Endothelial cell (in vitro differentiated cells): ENCODE results near the gene KIF19. TPM values are rescaled to one million over a fixed set of nuclear protein-coding genes. Genes with fewer than 3 reads are reported as not detected.
A peak's percentile ranks its signal among the peaks of the same experiment; 100 is the strongest.

ENCODE experiments used
- DNase-seq: peaks from one replicate; pipeline ENCODE4 v3.0.0; 2021; ENCODE audit warnings: low spot score
- H3K27ac Mint-ChIP-seq: one replicate; pipeline ENCODE4 v1.8.0; 2021; ENCODE audit warnings: mixed read lengths, inconsistent platforms; ENCODE audit not compliant: unreplicated experiment
- H3K27me3 Mint-ChIP-seq: one replicate; pipeline ENCODE4 v1.8.0; 2021; ENCODE audit warnings: mild to moderate bottlenecking, moderate library complexity, mixed read lengths, inconsistent platforms; ENCODE audit not compliant: unreplicated experiment
- H3K36me3 Mint-ChIP-seq: one replicate; pipeline ENCODE4 v1.8.0; 2021; ENCODE audit warnings: mild to moderate bottlenecking, low read depth, mixed read lengths, inconsistent platforms; ENCODE audit not compliant: unreplicated experiment
- H3K4me1 Mint-ChIP-seq: one replicate; pipeline ENCODE4 v1.8.0; 2021; ENCODE audit warnings: mild to moderate bottlenecking, mixed read lengths, inconsistent platforms; ENCODE audit not compliant: unreplicated experiment
- H3K4me3 Mint-ChIP-seq: one replicate; pipeline ENCODE4 v1.8.0; 2021; ENCODE audit warnings: mild to moderate bottlenecking, mixed read lengths, inconsistent platforms; ENCODE audit not compliant: unreplicated experiment
- H3K9me3 Mint-ChIP-seq: one replicate; pipeline ENCODE4 v1.8.0; 2021; ENCODE audit warnings: mixed read lengths, inconsistent platforms; ENCODE audit not compliant: unreplicated experiment
- CTCF ChIP-seq: fragments of 200-600 bp; sonication (generic); IDR thresholded peaks from one replicate; pipeline ENCODE4 v1.5.0; 2021; ENCODE audit warnings: antibody characterized with exemption; ENCODE audit not compliant: unreplicated experiment
- total RNA-seq: library from RNA; stranded (reverse); fragmentation: NEBNext Ultra II Directional; extraction: Animal tissue kit (Norgen Biotek cat#: 25700); gene quantifications from one replicate; pipeline ENCODE4 v1.2.1, GENCODE V29; 2021; ENCODE audit not compliant: unreplicated experiment

Gene KIF19
- total RNA-seq, 1 donor from 2014 or later, result 48.1 TPM

DNA sequence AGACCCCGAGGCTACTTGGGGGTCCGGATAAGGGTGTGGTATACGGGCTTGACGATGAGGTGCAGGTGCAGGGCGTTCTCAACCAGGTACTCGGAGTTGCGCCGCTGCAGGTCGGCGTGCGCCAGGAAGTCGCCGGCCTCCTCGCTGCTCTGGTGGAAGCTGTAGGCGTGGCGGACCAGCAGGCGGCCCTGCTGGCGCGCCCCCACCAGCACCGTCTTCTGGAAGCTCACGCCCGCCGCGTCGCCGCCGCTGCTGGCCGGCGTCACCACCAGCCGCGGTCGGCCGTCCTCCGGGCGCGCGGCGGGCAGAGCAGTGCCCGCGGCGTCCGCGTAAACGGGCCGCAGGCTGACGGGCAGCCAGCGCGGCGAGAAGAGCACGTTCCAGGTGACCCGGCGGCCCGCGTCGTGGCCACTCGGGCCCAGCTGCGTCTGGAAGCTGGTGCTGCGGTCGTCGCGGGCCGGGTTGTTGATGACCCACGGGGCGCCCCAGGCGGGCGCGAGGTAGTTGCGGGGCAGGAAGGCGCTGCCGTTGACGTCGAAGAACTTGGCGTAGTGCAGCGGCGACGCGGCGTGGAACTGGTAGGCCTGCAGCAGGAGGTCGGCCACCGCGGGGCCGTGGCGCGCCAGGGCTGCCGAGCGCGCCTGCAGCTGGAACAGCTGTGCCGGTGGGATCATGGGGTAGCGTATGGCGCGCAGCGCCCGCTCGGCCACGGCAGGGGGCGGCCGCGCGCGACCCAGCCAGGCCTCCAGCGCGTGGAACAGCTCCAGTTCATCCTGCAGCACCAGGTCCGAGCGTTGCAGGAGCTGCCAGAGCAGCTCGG is 30.8 kb downstream of the KIF19 start:
- H3K36me3 Mint-ChIP-seq, result peaks cover 21% of the 10 kb centered on the region
- peak; percentile 27 for DNase-seq
- H3K27me3 Mint-ChIP-seq, result peaks cover 24% of the 10 kb centered on the region
- H3K9me3 Mint-ChIP-seq, result no peaks in the 10 kb centered on the region
- TF ChIP-seq CTCF, result no peak
- no peak overlapping the region for H3K4me3 Mint-ChIP-seq
- no peak overlapping the region for H3K27ac Mint-ChIP-seq
- peaks cover 16% of the 10 kb centered on the region for H3K4me1 Mint-ChIP-seq

GRCh38 chr17:74357466-74357809 is 31.4 kb downstream of the KIF19 start:
- no peak for DNase-seq
- H3K4me3 Mint-ChIP-seq, result no peak overlapping the region
- H3K27ac Mint-ChIP-seq, result no peak overlapping the region
- H3K9me3 Mint-ChIP-seq, result no peaks in the 10 kb centered on the region
- TF ChIP-seq CTCF, result no peak
- peaks cover 16% of the 10 kb centered on the region for H3K4me1 Mint-ChIP-seq
- H3K36me3 Mint-ChIP-seq, result peaks cover 21% of the 10 kb centered on the region
- H3K27me3 Mint-ChIP-seq, result peaks cover 26% of the 10 kb centered on the region

DNA sequence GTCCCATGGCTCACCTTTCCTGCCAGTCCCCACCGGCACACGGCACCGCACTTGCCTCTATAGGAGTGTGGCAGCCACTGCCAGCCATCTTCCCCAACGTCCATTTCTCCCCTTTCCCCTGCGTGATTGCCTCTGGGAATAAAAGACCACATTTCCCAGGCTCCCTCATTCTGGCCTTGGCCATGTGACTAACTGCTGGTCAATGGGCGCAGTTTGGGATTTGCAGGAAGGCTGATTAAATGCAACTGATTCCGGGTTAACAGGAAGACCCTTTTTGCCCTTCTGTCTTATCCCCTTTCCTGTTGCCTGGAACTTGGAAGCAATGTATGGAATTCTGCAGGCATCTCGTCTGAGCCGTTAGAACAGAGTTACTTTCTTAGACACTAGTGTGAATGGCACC is 32.7 kb downstream of the KIF19 start:
- no peak overlapping the region for H3K4me3 Mint-ChIP-seq

DNA sequence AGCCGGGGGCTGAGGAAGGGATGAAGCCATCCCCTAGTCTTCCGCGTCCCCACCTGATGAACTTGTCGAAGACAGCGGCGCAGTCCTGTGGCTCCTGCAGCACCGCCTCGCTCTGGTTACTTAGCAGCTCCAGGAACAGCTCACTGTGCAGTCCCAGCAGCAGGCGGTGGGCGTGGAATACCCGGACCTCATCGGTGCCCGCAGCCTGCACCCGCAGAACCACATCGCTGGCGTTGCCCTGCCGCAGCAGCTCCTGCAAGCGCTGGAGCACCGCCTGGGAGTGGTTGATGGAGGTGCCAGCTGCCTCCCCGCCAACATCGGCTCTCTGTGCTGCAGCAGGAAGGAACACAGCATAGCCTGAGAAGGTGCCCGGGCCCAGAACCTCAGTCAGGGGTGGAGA is 33.9 kb downstream of the KIF19 start:
- no peak for TF ChIP-seq CTCF
- no peak for DNase-seq
- Mint-ChIP-seq H3K9me3 (no peaks in the 10 kb centered on the region), H3K27ac (no peak overlapping the region), H3K36me3 (peaks cover 5% of the 10 kb centered on the region), H3K4me3 (no peak overlapping the region), H3K4me1 (peaks cover 16% of the 10 kb centered on the region), H3K27me3 (peaks cover 20% of the 10 kb centered on the region)

More for the DNA sequence above, 32.7 kb downstream of the KIF19 start:
- peaks cover 16% of the 10 kb centered on the region for H3K4me1 Mint-ChIP-seq
- no peaks in the 10 kb centered on the region for H3K9me3 Mint-ChIP-seq
- H3K27me3 Mint-ChIP-seq, result peaks cover 22% of the 10 kb centered on the region
- no peak for DNase-seq
- TF ChIP-seq CTCF, result no peak
- H3K27ac Mint-ChIP-seq, result no peak overlapping the region
- peaks cover 13% of the 10 kb centered on the region for H3K36me3 Mint-ChIP-seq

GRCh38 chr17:74360899-74361229 is 34.8 kb downstream of the KIF19 start:
- H3K27me3 Mint-ChIP-seq, result peaks cover 20% of the 10 kb centered on the region
- peak overlapping the region; percentile 42 for H3K27ac Mint-ChIP-seq
- H3K36me3 Mint-ChIP-seq, result peaks cover 5% of the 10 kb centered on the region
- peaks cover 16% of the 10 kb centered on the region for H3K4me1 Mint-ChIP-seq
- DNase-seq, result no peak
- H3K4me3 Mint-ChIP-seq, result peak overlapping the region; percentile 51
- H3K9me3 Mint-ChIP-seq, result no peaks in the 10 kb centered on the region
- no peak for TF ChIP-seq CTCF
